DOHH2 (cell line): Measurements from ENCODE around the gene ECT2.

Experiments
- CTCF ChIP-seq: fragments of 200-600 bp; sonication (generic); IDR thresholded peaks from one replicate; pipeline ENCODE4 v1.5.1; 2014; ENCODE audit warnings: antibody characterized with exemption, mild to moderate bottlenecking, low read depth, low read length; ENCODE audit not compliant: poor library complexity, severe bottlenecking
- EZH2phosphoT487 ChIP-seq: fragments of 200-600 bp; sonication (generic); IDR thresholded peaks from 2 replicates; pipeline ENCODE4 v1.6.1; 2017; ENCODE audit warnings: borderline replicate concordance, mild to moderate bottlenecking, antibody characterized with exemption, low read length, moderate library complexity, mixed read lengths

- TF ChIP-seq CTCF (peak; percentile 46), EZH2phosphoT487 (no peak)
Observed at GRCh38 chr3:172808969-172809546, 58.5 kb downstream of the ECT2 start.
